LNCaP clone FGC (cell line): ENCODE measurements around the gene ZNF547.
"Not testable (repeated sequence)": the region's sequence is repeated elsewhere in the genome, so short reads cannot be mapped to it uniquely, and the experiment has no call there.

ENCODE experiments used
- DNase-seq: peaks from one replicate; pipeline ENCODE4 v3.0.0-alpha.2; 2011; ENCODE audit warnings: low read depth
- H3K4me3 ChIP-seq: 2 replicates; pipeline ENCODE4 v1.5.1; 2011; ENCODE audit warnings: mild to moderate bottlenecking, low read depth, low read length, control low read depth
- CTCF ChIP-seq: IDR thresholded peaks from 2 replicates; pipeline ENCODE4 v1.5.1; 2012; ENCODE audit warnings: mild to moderate bottlenecking; ENCODE audit not compliant: control insufficient read depth, insufficient read depth; ENCODE audit errors: extremely low read depth

ZNF547 gene

GRCh38 chr19:57363688-57364181 is 384 bp downstream of the ZNF547 start:
- no peak for DNase-seq
- H3K4me3 ChIP-seq, result peak overlapping the region; percentile 94
- no peak for TF ChIP-seq CTCF

- no peak for TF ChIP-seq CTCF
- no peak for DNase-seq
- no peak overlapping the region for H3K4me3 ChIP-seq
Observed at GRCh38 chr19:57366776-57367175, 3.4 kb downstream of the ZNF547 start.

GRCh38 chr19:57374179-57374578 is 10.8 kb downstream of the ZNF547 start:
- TF ChIP-seq CTCF, result no peak
- DNase-seq, result no peak
- no peak overlapping the region for H3K4me3 ChIP-seq

- H3K4me3 ChIP-seq, DNase-seq: not testable (repeated sequence)
Observed at GRCh38 chr19:57374647-57375046, 11.3 kb downstream of the ZNF547 start.

- no peak for DNase-seq
- H3K4me3 ChIP-seq, result no peak overlapping the region
- no peak for TF ChIP-seq CTCF
Observed at GRCh38 chr19:57376151-57376550, 12.8 kb downstream of the ZNF547 start.

- DNase-seq, result no peak
- no peak for TF ChIP-seq CTCF
- no peak overlapping the region for H3K4me3 ChIP-seq
Observed at GRCh38 chr19:57377498-57378146, 14.3 kb downstream of the ZNF547 start.

GRCh38 chr19:57380923-57381322 is 17.6 kb downstream of the ZNF547 start:
- H3K4me3 ChIP-seq, result no peak overlapping the region
- no peak for TF ChIP-seq CTCF
- no peak for DNase-seq
